Measurements from ENCODE around the gene ZPBP.
"Not testable (repeated sequence)": the region's sequence is repeated elsewhere in the genome, so short reads cannot be mapped to it uniquely, and the experiment has no call there.

Gene ZPBP

GRCh38 chr7:50092579-50093491 is at the start of gene ZPBP:
ZPBP (minus strand) TSS chr7:50093246; CDS start chr7:50093194, 52 bp downstream.
- DNase-seq (ENCODE audit: low read depth) = peak; percentile 35

GRCh38 chr7:50142425-50143017 is 49.5 kb upstream of the ZPBP start:
- DNase-seq (ENCODE audit: low read depth) = no peak

DNA sequence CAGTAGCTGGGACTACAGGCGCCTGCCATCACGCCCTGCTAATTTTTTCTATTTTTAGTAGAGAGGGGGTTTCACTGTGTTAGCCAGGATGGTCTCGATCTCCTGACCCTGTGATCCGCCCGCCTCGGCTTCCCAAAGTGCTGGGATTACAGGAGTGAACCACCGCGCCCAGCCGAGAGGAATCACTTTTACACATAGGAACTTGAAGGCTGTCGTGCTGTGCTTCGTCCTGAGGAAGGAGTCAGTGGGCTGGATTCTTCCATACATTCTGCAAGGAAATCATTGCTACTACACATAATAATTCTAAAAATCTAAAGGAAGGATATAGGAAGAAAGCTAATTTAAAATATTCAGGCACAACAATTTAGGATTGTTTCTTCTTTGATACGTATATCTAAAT is 48.8 kb upstream of the ZPBP start:
- DNase-seq (ENCODE audit: low read depth) = no peak

DNA sequence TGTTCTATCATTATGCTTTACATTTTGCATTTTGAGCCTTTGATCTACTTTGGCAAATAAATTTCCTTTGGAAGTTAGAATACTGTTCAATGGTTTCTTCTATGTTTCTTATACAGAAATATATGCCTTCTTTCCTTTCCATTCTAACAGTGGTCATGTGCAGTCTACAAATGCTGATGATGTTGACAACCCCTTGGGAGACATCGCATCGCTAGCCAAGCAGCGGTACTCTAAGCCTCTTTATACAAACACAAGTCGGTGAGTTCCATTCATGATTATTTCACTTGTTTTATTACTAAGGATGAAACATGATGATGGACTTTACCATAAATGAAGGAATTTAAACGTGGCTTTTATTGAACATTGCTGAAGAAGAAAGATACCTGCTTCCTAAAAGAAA is 48.1 kb upstream of the ZPBP start:
- no peak for DNase-seq (ENCODE audit: low read depth)

GRCh38 chr7:50140688-50141087 is 47.6 kb upstream of the ZPBP start:
- DNase-seq (ENCODE audit: low read depth) = no peak

DNA sequence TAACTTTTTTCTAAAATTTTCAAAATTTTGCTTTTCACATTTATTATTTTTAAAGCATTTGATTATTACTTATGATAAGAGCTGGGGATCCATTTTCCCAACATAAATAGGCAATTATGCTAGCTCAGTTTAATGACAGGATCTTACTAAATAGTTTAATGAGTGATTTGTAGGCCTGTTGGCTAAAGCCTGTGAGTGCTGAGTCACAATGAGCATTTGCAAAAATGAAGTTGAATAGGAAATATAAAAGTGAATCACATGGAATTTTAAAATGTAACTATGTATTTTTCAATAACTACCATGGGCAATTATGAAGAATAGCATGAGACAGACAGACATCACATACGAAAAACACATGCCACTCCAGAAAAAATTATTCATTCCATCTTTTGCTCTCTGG is 45.1 kb upstream of the ZPBP start:
- DNase-seq (ENCODE audit: low read depth) = no peak

- DNase-seq (ENCODE audit: low read depth) = no peak
Observed at GRCh38 chr7:50125766-50126165, 32.7 kb upstream of the ZPBP start.

GRCh38 chr7:50121286-50121685 is 28.2 kb upstream of the ZPBP start:
- DNase-seq (ENCODE audit: low read depth) = no peak

GRCh38 chr7:50119815-50120637 is 27.0 kb upstream of the ZPBP start:
- DNase-seq (ENCODE audit: low read depth) = no peak

DNA sequence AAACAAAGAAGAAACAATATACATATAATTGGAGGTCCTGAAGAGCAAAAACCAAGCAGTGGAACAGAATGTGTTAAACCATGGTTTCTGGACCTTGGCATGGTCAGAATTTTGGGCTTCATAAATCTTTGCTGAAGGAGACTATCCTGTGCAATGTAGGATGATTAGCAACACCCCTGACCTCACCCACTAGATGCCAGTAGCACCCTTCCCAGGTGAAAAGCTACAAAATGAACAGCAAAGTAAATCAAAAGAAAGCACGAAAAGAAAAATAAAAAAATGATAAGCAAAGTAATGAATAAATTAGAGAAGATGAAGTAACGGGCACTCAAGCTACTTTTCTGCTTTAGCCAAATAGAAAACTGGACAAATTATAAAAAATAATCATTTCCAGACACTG is 19.2 kb upstream of the ZPBP start:
- no peak for DNase-seq (ENCODE audit: low read depth)

DNA sequence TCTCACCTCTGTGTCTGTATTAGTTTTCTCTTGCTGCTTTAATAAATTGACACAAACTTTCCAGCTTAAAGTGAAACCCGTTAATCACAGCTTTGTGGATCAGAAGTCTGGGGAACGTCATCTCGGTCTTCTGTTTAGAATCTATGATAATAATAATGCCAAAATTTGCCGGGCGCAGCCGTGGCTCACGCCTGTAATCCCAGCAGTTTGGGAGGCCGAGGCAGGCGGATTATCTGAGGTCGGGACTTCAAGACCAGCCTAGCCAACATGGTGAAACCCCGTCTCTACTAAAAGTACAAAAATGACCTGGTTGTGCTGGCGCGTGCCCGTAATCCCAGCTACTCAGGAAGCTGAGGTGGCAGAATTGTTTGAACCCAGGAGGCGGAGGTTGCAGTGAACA is 8.8 kb upstream of the ZPBP start:
- DNase-seq (ENCODE audit: low read depth) = no peak

GRCh38 chr7:50095634-50096033 is 2.6 kb upstream of the ZPBP start:
- no peak for DNase-seq (ENCODE audit: low read depth)

GRCh38 chr7:50088463-50089129 is 4.5 kb downstream of the ZPBP start:
- DNase-seq (ENCODE audit: low read depth) = no peak

DNA sequence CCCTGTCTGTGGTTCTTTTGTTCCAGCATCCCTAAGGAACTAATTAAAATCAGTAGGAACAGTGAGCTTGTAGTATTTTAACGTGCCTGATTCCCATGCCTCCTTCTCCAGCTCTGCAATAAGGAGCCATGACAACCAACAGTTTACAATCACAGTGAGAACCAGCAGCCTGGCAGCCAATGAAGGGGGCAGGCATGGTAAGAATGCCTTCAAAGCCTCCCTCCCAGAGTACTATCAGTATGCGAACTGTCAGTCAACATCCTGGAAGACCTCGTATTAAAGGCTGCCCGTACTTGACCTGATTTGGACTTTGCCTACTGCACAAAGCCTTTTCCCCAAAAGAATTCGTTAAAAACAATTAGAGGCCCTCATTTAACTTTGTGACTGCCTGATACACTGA is 7.7 kb downstream of the ZPBP start:
- no peak for DNase-seq (ENCODE audit: low read depth)

- DNase-seq (ENCODE audit: low read depth) = no peak
Observed at GRCh38 chr7:50073093-50073492, 20.0 kb downstream of the ZPBP start.

DNA sequence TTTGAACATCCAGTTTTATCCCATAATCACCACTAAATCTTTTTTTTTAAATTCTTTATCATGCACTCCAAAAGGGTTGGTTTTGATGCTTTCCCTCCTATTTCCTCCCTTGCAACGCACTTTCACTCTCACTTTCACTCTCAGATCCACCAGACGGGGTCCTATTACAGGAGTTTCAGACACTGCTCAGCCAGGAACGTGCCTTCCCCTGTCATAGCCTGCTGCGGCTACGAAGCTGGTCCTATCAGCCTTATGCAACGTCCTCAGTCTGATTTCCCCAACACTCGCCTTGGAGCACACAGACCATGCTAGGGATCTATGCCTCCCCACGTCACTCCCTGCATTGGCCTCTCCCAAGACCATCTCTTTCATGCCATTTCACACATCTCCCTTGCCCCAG is 23.4 kb downstream of the ZPBP start:
- DNase-seq (ENCODE audit: low read depth) = no peak

- DNase-seq (ENCODE audit: low read depth) = no peak
Observed at GRCh38 chr7:50068850-50069551, 24.0 kb downstream of the ZPBP start.

GRCh38 chr7:50068026-50068425 is 25.0 kb downstream of the ZPBP start:
- no peak for DNase-seq (ENCODE audit: low read depth)

DNA sequence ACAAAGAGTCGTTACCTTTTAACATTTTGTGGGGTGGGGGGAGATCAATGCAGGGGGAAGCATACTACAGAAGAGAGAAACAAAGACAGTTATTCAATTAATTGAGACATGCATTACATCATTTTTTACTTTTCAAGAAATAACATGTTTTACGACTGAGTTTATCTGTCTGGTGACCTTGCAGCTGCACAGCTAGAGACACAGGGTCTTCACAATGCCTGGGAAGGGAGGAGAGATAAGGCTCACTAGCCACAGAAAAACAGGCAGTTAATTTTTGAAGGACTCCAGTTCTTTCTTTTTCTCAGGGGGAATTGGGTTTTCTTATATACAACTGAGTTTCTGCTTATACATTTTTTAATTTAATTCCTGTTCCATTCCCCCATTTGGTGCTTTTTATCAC is 30.1 kb downstream of the ZPBP start:
- DNase-seq (ENCODE audit: low read depth) = no peak

DNA sequence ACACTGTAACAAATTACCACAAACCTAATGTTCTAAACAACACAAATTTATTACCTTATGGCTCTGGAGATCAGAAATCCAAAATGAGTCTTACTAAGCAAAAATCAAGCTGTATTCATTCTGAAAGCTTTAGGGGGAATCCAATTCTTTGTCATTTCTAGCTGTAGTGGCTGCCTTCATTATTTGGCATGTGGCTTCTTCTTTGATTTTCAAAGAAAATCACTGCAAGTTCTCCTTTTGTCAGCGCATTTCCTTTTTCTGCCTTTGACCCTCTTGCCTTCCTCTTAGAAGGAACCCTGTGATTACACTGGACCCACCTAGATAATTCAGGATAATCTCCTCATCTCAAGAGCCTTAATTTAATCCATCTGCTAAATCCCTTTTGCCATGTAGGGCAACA is 36.9 kb downstream of the ZPBP start:
- no peak for DNase-seq (ENCODE audit: low read depth)

DNA sequence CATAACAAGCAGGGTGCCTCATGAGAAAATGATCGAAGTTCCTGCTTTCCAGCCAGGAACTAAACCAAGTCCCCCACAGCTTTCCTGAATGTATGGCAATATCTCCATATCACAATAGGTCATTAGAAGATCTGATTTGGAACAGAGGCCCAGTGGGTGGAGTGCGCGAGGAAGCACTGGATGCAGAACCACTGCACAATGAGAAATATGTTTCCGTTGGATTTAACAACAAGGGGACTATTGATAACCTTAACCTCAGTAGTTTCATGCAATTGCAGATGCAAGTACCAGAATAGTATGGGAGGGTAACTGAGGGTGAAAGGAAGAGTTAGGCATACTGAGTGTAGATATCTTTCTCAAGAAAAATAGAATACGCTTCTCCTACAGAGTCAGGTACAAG is 45.3 kb downstream of the ZPBP start:
- no peak for DNase-seq (ENCODE audit: low read depth)

- DNase-seq (ENCODE audit: low read depth) = not testable (repeated sequence)
Observed at GRCh38 chr7:50041165-50041564, 51.9 kb downstream of the ZPBP start.

All from activated gamma-delta T cell treated with anti-CD3 and anti-CD28 coated beads, Interleukin-2, amount 50 U/mL, for 16 hours (primary cell).